ENCODE measurements around the gene DPP7. TPM values are rescaled to one million over a fixed set of nuclear protein-coding genes. Genes with fewer than 3 reads are reported as not detected.

The DPP7 gene
- total and polyA plus RNA-seq, 9 of the 15 experiments (the other 6 are each of a cell fraction or from before 2014, with no cell fraction given) = 0.99 to 365 (median 132) TPM

GRCh38 chr9:137074657-137075274 lies 39.8 kb downstream of the DPP7 start (continued):
- no peak for TF ChIP-seq PBX2 (CRISPR knock-in tag; IDR thresholded peaks at IDR 0.05; ENCODE audit: low read depth)
- TF ChIP-seq PBX2 (tag; conservative IDR thresholded peaks at IDR 0.05; ENCODE audit: low read depth) = peak; percentile 67
- TF ChIP-seq ZNF639 (CRISPR knock-in tag; conservative IDR thresholded peaks at IDR 0.05 in 1 of 2, IDR thresholded peaks at IDR 0.05 in 1 of 2) = peak in 1 of 2 experiments; percentile 100; a peak in 2 of 4 replicates
- TF ChIP-seq GABPA (tag; conservative IDR thresholded peaks at IDR 0.05; ENCODE audit: low read depth) = peak; percentile 64
- TF ChIP-seq MXI1 (IDR thresholded peaks at IDR 0.05; ENCODE audit: low read depth, low read length) = no peak
- no peak for TF ChIP-seq THAP12 (CRISPR knock-in tag; IDR thresholded peaks at IDR 0.05)
- peak; percentile 99 for TF ChIP-seq HBP1 (CRISPR knock-in tag; IDR thresholded peaks at IDR 0.05)
- TF ChIP-seq SLC30A9 (CRISPR knock-in tag; IDR thresholded peaks at IDR 0.05) = peak; percentile 89; the same call in 1 of the 2 replicates
- TF ChIP-seq SIRT6 (IDR thresholded peaks at IDR 0.05; ENCODE audit: low read depth, low read length) = no peak
- peak; percentile 58; the same call in 1 of the 2 replicates for TF ChIP-seq ZNF280B (CRISPR knock-in tag; IDR thresholded peaks at IDR 0.05)
- TF ChIP-seq ZNF586 (CRISPR knock-in tag; conservative IDR thresholded peaks at IDR 0.05) = peak; percentile 96
- TF ChIP-seq NFXL1 (CRISPR knock-in tag; IDR thresholded peaks at IDR 0.05) = peak; percentile 99
- no peak for TF ChIP-seq IRF1 (CRISPR knock-in tag; IDR thresholded peaks at IDR 0.05; ENCODE audit: borderline replicate concordance)
- TF ChIP-seq ATF4 (CRISPR knock-in tag; IDR thresholded peaks at IDR 0.05) = peak; percentile 96

Data from K562 (cell line).